GM18519 (cell line): ENCODE results near the gene PIK3C2G.
A peak's percentile ranks its signal among the peaks of the same experiment; 100 is the strongest.

ENCODE experiments used
- ATAC-seq: cut with Tn5 transposase; IDR thresholded peaks from one replicate; pipeline ENCODE4 v1.9.1; 2021; ENCODE audit warnings: mild to moderate bottlenecking, moderate library complexity; ENCODE audit not compliant: unreplicated experiment, low FRiP score

PIK3C2G gene

GRCh38 chr12:18277196-18277595 is 15.9 kb downstream of the PIK3C2G start:
- no peak for ATAC-seq

- no peak for ATAC-seq
Measured at GRCh38 chr12:18280728-18281127, 19.4 kb downstream of the PIK3C2G start.

GRCh38 chr12:18281941-18282340 is 20.6 kb downstream of the PIK3C2G start:
- ATAC-seq: no peak

- no peak for ATAC-seq
Measured at GRCh38 chr12:18283831-18284230, 22.5 kb downstream of the PIK3C2G start.

GRCh38 chr12:18284386-18284785 is 23.1 kb downstream of the PIK3C2G start:
- ATAC-seq: no peak

GRCh38 chr12:18285161-18285560 is 23.8 kb downstream of the PIK3C2G start:
- ATAC-seq: no peak

GRCh38 chr12:18290386-18290785 is 29.1 kb downstream of the PIK3C2G start:
- no peak for ATAC-seq

- ATAC-seq: no peak
Measured at GRCh38 chr12:18294889-18295288, 33.6 kb downstream of the PIK3C2G start.

GRCh38 chr12:18296201-18296908 is 35.0 kb downstream of the PIK3C2G start:
- ATAC-seq: no peak

- no peak for ATAC-seq
Measured at GRCh38 chr12:18296909-18297280, 35.6 kb downstream of the PIK3C2G start.

GRCh38 chr12:18297902-18298301 is 36.6 kb downstream of the PIK3C2G start:
- ATAC-seq: no peak

- ATAC-seq: no peak
Measured at GRCh38 chr12:18302809-18303430, 41.6 kb downstream of the PIK3C2G start.

- ATAC-seq: no peak
Measured at GRCh38 chr12:18304609-18305008, 43.3 kb downstream of the PIK3C2G start.

GRCh38 chr12:18306311-18306710 is 45.0 kb downstream of the PIK3C2G start:
- no peak for ATAC-seq

- ATAC-seq: no peak
Measured at GRCh38 chr12:18313306-18313705, 52.0 kb downstream of the PIK3C2G start.

- ATAC-seq: peak; percentile 58
Measured at GRCh38 chr12:18320036-18320617, 58.8 kb downstream of the PIK3C2G start.

- no peak for ATAC-seq
Measured at GRCh38 chr12:18320976-18321375, 59.7 kb downstream of the PIK3C2G start.

- ATAC-seq: no peak
Measured at GRCh38 chr12:18323159-18323558, 61.8 kb downstream of the PIK3C2G start.

- ATAC-seq: no peak
Measured at GRCh38 chr12:18327036-18327435, 65.7 kb downstream of the PIK3C2G start.

- ATAC-seq: no peak
Measured at GRCh38 chr12:18332173-18332572, 70.9 kb downstream of the PIK3C2G start.

- no peak for ATAC-seq
Measured at GRCh38 chr12:18339633-18340032, 78.3 kb downstream of the PIK3C2G start.

- ATAC-seq: no peak
Measured at GRCh38 chr12:18340186-18340585, 78.9 kb downstream of the PIK3C2G start.
